ENCODE data around the gene BAMBI. TPM values are rescaled to one million over a fixed set of nuclear protein-coding genes. Genes with fewer than 3 reads are reported as not detected.
A peak's percentile ranks its signal among the peaks of the same experiment; 100 is the strongest.

Gene BAMBI
- total and polyA plus RNA-seq, 2 of the 8 experiments (the other 6 are each of a cell fraction or from before 2014, with no cell fraction given) = 5.6 to 26.4 TPM

GRCh38 chr10:28677888-28678686 is 766 bp downstream of the BAMBI start:
- Histone ChIP-seq H3K4me2 (ENCODE audit: insufficient read depth in 1 of 2, low read depth in 2 of 2, low read length in 2 of 2) (peak overlapping the region; percentile 96 to 100), H2BK5ac (ENCODE audit: low read depth, low read length) (no peak overlapping the region; the same call in 1 of the 2 replicates), H4K20me1 (replicated peaks in 1 of 2; ENCODE audit: control insufficient read depth in 1 of 2, insufficient read depth in 2 of 2, low read length in 2 of 2) (peaks cover 12 to 16% of the 10 kb centered on the region in 2 experiments), H3K79me2 (ENCODE audit: control insufficient read depth in 1 of 2, insufficient read depth in 2 of 2, low read length in 2 of 2) (peaks cover 16 to 50% of the 10 kb centered on the region in 2 experiments), H3K79me1 (ENCODE audit: low read depth, low read length) (peaks cover 12% of the 10 kb centered on the region), H2BK120ac (replicated peaks; ENCODE audit: low read depth, low read length) (peak overlapping the region; percentile 28), H3K27ac (ENCODE audit: low read depth, low read length) (peak overlapping the region; percentile 19; the same call in 1 of the 2 replicates), H4K91ac (replicated peaks; ENCODE audit: insufficient read length, low read length) (no peak overlapping the region), H2BK15ac (ENCODE audit: low read length) (0 out of 2 replicates have a peak overlapping the region, but pooled peaks have one; percentile 72), H3K23ac (ENCODE audit: insufficient read length) (no peak overlapping the region), H3K23me2 (ENCODE audit: low read depth, low read length) (peaks cover 17% of the 10 kb centered on the region; the same call in 1 of the 2 replicates), H4K5ac (ENCODE audit: insufficient read length, low read depth, low read length) (peak overlapping the region; percentile 34), H3K36me3 (ENCODE audit: control insufficient read depth in 2 of 4, insufficient read depth in 4 of 4, low read length in 3 of 4) (peaks cover 0 to 20% (median 8%) of the 10 kb centered on the region in 4 experiments; a peak in 6 of 8 replicates), H3K27me3 (replicated peaks in 1 of 4; ENCODE audit: control insufficient read depth in 3 of 4, extremely low read depth in 1 of 4, insufficient read depth in 3 of 4, low read length in 3 of 4) (peaks cover 0 to 7% (median 4%) of the 10 kb centered on the region in 4 experiments; a peak in 4 of 7 replicates), H3K18ac (ENCODE audit: extremely low read depth, low read length) (peak overlapping the region; percentile 78), H3K9ac (replicated peaks in 1 of 4; ENCODE audit: extremely low read depth in 1 of 4, low read depth in 3 of 4, low read length in 3 of 4) (peak overlapping the region; percentile 63 to 90 (median 78)), H2BK20ac (ENCODE audit: low read length) (no peak overlapping the region), H3K14ac (ENCODE audit: insufficient read length) (no peak overlapping the region), H2AK5ac (ENCODE audit: low read depth, low read length) (peak overlapping the region; percentile 70; the same call in 1 of the 2 replicates), H3K4me3 (ENCODE audit: extremely low read depth in 1 of 4, insufficient read depth in 2 of 4, low read depth in 3 of 4, low read length in 4 of 4) (peak overlapping the region; percentile 53 to 98 (median 84)), H3K4ac (replicated peaks; ENCODE audit: insufficient read length, low read depth, low read length) (no peak overlapping the region), H2AFZ (ENCODE audit: low read length) (0 out of 2 replicates have a peak overlapping the region, but pooled peaks have one; percentile 28), H3K56ac (replicated peaks; ENCODE audit: insufficient read length, low read depth, low read length) (no peak overlapping the region), H4K8ac (ENCODE audit: extremely low read depth, insufficient read depth, low read length) (peak overlapping the region; percentile 83), H3K4me1 (replicated peaks in 1 of 4; ENCODE audit: control insufficient read depth in 3 of 4, insufficient read depth in 4 of 4, low read length in 3 of 4) (peaks cover 2 to 8% (median 5%) of the 10 kb centered on the region in 4 experiments; a peak in 4 of 7 replicates), H2BK12ac (ENCODE audit: low read depth, low read length) (peak overlapping the region; percentile 80), H3K9me3 (ENCODE audit: insufficient read depth in 2 of 2, low read depth in 1 of 2, low read length in 1 of 2) (no peaks in the 10 kb centered on the region)
- ChIA-PET POLR2A (ENCODE audit: partially characterized antibody) (interaction anchor here (0.5 to 2.9 kb wide), 9 partner anchors 9 to 457 kb away, joined by 3 to 7 read pairs (median 3); no protein-coding TSS in a partner anchor), CTCF (ENCODE audit: partially characterized antibody) (interaction anchor here (0.7 to 1.8 kb wide), 3 partner anchors 8 to 314 kb away, joined by 3 to 5 read pairs (median 4); no protein-coding TSS in a partner anchor)
- peak in 1 of 2 experiments; percentile 59 for DNase-seq (ENCODE audit: low read depth in 1 of 2, low spot score in 2 of 2)
- WGBS, 2 experiments (ENCODE audit: extremely low coverage in 1 of 2, insufficient coverage in 1 of 2, insufficient read length in 1 of 2, insufficient replicate concordance in 2 of 2, low coverage in 1 of 2, low lambda C conversion rate in 2 of 2, missing lambda C conversion rate in 1 of 2) = 1% methylated on average over 42 of the region's 54 CpGs; no CpG with 5 or more reads in 1 of the 2 experiments
- TF ChIP-seq KDM4A (IDR thresholded peaks at IDR 0.05; ENCODE audit: low read depth, low read length, severe bottlenecking) = peak; percentile 85
- peak; percentile 71 for TF ChIP-seq ASH2L (IDR thresholded peaks at IDR 0.05; ENCODE audit: low read length)
- 0 out of 2 replicates have a peak, but pooled peaks have one; percentile 45 for TF ChIP-seq RBBP5 (IDR thresholded peaks at IDR 0.05; ENCODE audit: borderline replicate concordance, low read depth, low read length)
- TF ChIP-seq, protein P1, sequence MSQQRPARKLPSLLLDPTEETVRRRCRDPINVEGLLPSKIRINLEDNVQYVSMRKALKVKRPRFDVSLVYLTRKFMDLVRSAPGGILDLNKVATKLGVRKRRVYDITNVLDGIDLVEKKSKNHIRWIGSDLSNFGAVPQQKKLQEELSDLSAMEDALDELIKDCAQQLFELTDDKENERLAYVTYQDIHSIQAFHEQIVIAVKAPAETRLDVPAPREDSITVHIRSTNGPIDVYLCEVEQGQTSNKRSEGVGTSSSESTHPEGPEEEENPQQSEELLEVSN (IDR thresholded peaks at IDR 0.05) = peak; percentile 23; the same call in 1 of the 2 replicates
- TF ChIP-seq, protein P2, sequence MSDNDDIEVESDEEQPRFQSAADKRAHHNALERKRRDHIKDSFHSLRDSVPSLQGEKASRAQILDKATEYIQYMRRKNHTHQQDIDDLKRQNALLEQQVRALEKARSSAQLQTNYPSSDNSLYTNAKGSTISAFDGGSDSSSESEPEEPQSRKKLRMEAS (IDR thresholded peaks at IDR 0.05) = peak; percentile 48
- TF ChIP-seq ATF3 (IDR thresholded peaks at IDR 0.05; ENCODE audit: insufficient read depth, low read depth, low read length) = no peak
- no peak for FAIRE-seq

Data from H1 (cell line).